GM21447 (cell line): Measurements from ENCODE around the gene RANBP1.

Experiments used
- ATAC-seq: cut with Tn5 transposase; IDR thresholded peaks from one replicate; pipeline ENCODE4 v1.9.1; 2021; ENCODE audit not compliant: unreplicated experiment

RANBP1 gene

DNA sequence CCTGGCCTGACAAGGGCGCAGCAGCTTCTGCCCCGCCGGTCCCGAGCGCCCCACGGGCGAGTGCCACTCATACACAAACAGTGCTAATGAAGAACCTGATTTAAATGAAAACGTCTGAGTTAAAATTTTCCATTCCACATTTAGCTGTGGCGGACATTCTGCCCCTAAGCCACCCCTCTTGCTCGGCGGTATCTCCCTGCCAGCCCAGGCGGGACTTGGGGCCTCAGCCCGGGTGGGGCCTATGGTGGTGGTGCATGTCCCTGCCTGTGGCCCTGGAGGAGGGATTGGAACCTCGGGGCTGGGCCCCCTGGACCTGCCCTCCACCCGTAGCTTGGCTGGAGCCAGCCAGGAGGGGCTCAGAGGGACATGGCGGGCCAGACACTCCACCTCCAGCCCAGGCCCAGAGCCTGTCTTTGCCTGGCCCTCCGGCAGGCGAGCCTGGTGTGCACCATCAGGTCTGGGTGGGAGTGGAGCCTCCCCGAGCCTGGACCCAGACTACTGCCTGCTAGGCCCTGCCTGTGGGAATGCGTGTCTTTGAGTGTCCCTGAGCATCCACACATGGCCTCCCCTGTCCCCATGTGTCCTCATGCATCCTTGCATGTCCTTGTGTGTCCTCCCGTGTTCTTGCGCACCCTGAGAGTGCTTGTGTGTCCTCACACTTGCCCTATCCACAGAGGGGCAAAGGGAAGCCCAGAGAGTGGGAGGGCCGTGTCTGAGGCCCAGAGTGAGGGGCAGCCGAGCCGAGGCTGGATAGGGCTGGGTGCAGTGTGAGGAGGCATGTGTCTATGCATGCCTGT is 20.1 kb downstream of the RANBP1 start:
- ATAC-seq = no peak

- ATAC-seq = no peak
These were observed 20.6 kb downstream of the RANBP1 start for GRCh38 chr22:20136603-20136873.

DNA sequence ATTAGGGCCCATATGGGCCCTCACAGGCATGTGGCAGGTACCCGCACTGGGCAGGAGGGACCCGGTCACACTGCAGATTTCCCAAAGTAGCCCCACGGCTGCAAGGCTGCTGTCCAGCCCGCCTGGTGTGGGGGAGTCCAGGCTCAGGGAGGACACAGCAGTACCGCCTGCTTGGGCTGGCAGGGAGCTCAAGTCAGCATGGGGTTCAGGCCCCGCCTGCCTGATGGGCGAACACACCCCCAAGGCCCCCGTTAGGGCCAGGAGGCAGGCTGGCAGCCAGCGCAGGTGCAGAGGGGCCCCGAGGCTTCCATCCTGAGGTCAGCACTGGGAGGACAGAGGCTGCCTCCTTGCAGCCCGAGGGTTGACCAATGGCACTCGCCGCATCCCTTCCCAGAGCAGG is 21.2 kb downstream of the RANBP1 start:
- ATAC-seq = no peak

- ATAC-seq = no peak
These were observed 21.9 kb downstream of the RANBP1 start for GRCh38 chr22:20137671-20138416.

- no peak for ATAC-seq
These were observed 22.5 kb downstream of the RANBP1 start for GRCh38 chr22:20138417-20138738.

DNA sequence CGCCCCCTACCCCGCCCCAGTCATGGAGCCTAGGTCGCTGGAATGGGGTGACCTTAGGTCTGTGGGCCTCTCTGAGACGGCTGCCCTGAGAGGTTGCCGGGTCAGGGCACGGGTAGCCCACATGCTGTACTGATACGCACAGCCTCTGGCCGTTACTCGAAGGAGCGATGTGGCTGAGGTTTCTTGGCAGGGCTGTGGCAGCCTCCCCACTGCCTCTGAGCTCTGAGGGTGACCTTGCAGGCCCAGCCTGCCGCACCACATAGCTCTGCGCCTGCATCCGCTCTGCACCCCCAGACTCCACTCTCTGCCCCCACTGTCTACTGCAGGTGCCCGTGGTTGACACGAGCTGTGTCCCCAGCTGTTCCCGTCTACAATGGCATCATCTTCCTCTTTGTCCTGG is 23.0 kb downstream of the RANBP1 start:
- no peak for ATAC-seq

GRCh38 chr22:20139391-20140106 is 23.6 kb downstream of the RANBP1 start:
- ATAC-seq = no peak

- no peak for ATAC-seq
These were observed 24.2 kb downstream of the RANBP1 start for GRCh38 chr22:20140107-20140445.

DNA sequence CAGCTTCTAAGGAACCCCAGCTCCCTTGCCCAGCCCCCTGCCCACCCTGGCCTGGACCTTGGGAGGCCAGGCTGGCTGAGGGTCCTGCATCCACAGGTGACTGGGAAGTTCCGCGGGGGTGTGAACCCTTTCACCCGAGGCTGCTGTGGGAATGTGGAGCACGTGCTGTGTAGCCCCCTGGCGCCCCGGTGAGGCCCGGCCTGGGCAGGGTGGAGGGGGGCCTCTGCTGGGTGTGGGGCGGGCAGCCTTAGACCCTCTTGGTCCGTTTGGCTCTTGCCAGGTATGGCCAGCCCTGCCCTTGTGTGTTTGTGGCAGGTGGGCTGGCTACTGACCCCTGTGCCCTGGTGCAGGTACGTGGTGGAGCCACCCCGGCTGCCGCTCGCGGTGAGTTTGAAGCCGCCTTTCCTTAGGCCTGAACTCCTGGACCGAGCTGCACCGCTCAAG is 24.6 kb downstream of the RANBP1 start:
- no peak for ATAC-seq

GRCh38 chr22:20141186-20142077 is 25.5 kb downstream of the RANBP1 start:
- ATAC-seq = no peak

DNA sequence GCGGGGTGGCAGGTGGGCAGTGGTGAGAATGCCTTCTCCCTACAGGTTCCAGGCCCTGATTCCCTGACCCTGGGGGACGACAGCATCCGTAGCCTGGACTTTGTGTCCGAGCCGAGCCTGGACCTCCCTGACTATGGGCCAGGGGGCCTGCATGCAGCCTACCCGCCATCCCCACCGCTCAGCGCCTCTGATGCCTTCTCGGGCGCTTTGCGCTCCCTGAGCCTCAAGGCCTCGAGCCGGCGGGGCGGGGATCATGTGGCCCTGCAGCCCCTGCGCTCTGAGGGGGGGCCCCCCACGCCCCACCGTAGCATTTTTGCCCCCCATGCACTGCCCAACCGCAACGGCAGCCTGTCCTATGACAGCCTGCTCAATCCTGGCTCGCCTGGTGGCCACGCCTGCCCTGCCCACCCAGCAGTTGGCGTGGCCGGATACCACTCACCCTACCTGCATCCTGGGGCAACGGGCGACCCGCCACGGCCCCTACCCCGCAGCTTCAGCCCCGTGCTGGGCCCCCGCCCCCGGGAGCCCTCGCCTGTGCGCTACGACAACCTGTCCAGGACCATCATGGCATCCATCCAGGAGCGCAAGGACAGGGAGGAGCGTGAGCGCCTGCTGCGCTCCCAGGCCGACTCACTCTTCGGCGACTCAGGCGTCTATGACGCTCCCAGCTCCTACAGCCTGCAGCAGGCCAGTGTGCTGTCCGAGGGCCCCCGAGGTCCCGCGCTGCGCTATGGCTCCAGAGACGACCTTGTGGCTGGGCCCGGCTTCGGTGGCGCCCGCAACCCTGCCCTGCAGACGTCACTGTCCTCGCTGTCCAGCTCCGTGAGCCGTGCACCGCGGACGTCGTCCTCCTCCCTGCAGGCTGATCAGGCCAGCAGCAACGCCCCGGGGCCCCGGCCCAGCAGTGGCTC is 27.1 kb downstream of the RANBP1 start:
- no peak for ATAC-seq

- ATAC-seq = no peak
These were observed 28.2 kb downstream of the RANBP1 start for GRCh38 chr22:20143883-20144665.

- no peak for ATAC-seq
These were observed 29.4 kb downstream of the RANBP1 start for GRCh38 chr22:20145206-20145831.

DNA sequence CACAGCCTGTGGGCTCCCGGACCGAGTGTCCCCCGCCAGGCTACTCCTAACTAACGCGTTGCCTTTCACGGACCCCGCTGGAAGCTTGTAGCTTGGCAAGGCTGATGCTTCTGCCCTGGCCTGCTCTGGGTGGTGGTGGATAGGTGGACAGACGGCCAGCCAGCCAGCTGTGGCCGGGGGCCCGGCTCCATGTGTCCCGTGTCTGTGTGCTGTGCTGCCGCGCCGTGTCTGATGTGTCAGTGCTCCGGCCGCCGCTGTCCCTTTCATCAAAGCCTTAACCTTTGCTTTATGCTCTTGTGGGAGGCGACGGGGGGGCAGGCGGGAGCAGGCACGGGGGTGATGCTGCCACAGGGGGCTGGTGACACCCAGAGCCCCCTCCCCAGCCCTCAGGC is 29.9 kb downstream of the RANBP1 start:
- no peak for ATAC-seq

- no peak for ATAC-seq
These were observed 30.9 kb downstream of the RANBP1 start for GRCh38 chr22:20146777-20147176.

- ATAC-seq = no peak
These were observed 31.5 kb downstream of the RANBP1 start for GRCh38 chr22:20147237-20147988.

- no peak for ATAC-seq
These were observed 32.5 kb downstream of the RANBP1 start for GRCh38 chr22:20148414-20148813.
